ENCODE measurements around the gene PIP5K1B.

DNA sequence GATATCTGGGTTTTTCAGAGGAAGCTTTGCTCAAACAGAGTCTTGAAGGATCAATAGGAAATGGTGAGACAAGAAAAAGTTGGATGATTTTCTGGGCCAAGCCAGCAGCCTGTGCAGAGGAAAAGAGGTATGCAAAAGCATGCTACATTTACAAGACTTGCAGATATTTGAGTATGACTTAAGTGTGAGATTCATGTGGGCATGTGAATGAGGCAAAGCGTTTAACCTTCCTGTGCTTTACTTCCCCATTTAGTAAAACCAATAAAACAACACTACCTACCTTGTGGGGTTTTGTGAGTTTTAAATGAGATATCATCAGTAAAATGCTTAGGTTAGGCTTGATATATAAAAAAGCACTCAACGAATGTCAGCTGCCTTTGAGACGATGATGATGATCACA is 58.1 kb downstream of the PIP5K1B start:
- TF ChIP-seq, protein P1, sequence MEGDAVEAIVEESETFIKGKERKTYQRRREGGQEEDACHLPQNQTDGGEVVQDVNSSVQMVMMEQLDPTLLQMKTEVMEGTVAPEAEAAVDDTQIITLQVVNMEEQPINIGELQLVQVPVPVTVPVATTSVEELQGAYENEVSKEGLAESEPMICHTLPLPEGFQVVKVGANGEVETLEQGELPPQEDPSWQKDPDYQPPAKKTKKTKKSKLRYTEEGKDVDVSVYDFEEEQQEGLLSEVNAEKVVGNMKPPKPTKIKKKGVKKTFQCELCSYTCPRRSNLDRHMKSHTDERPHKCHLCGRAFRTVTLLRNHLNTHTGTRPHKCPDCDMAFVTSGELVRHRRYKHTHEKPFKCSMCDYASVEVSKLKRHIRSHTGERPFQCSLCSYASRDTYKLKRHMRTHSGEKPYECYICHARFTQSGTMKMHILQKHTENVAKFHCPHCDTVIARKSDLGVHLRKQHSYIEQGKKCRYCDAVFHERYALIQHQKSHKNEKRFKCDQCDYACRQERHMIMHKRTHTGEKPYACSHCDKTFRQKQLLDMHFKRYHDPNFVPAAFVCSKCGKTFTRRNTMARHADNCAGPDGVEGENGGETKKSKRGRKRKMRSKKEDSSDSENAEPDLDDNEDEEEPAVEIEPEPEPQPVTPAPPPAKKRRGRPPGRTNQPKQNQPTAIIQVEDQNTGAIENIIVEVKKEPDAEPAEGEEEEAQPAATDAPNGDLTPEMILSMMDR (IDR thresholded peaks at IDR 0.05; ENCODE audit: insufficient read depth, low read depth, low read length): no peak
- no peak for TF ChIP-seq EZH2 (IDR thresholded peaks at IDR 0.05; ENCODE audit: insufficient read depth, low read length)

Measured in astrocyte (in vitro differentiated cells and primary cell).